Natural killer cell (primary cell): ENCODE data around the gene PCNX1. TPM values are rescaled to one million over a fixed set of nuclear protein-coding genes. Genes with fewer than 3 reads are reported as not detected.

Experiments
- ATAC-seq, 3 donors: fragments of 150-1000 bp in 2 of 3; fragments of 200-7000 bp in 1 of 3; cut with Tn5 transposase; 1 replicate in 1 of 3; 2 replicates in 2 of 3; pipeline ENCODE4 v1.10.0; 2021; ENCODE audit warnings: mild to moderate bottlenecking in 2 of 3, moderate library complexity in 2 of 3
- DNase-seq, 2 donors: peaks; one replicate each; pipeline versions ENCODE4 v3.0.0 to v3.0.0-alpha.2; 2013 to 2021; ENCODE audit warnings: mixed read lengths in 1 of 2
- H3K27ac ChIP-seq: one replicate; pipeline ENCODE4 v1.5.1; 2013; ENCODE audit warnings: mild to moderate bottlenecking, low read length
- H3K27me3 ChIP-seq: one replicate; pipeline ENCODE4 v1.6.1; 2013; ENCODE audit warnings: low read length; ENCODE audit not compliant: control insufficient read depth, insufficient read depth
- H3K36me3 ChIP-seq: one replicate; pipeline ENCODE4 v1.6.1; 2013; ENCODE audit warnings: low read length; ENCODE audit not compliant: control insufficient read depth, insufficient read depth
- H3K4me1 ChIP-seq: one replicate; pipeline ENCODE4 v1.6.1; 2013; ENCODE audit warnings: low read length; ENCODE audit not compliant: control insufficient read depth, insufficient read depth
- H3K4me3 ChIP-seq: one replicate; pipeline ENCODE4 v1.5.1; 2013; ENCODE audit warnings: low read length
- H3K9me3 ChIP-seq: one replicate; pipeline ENCODE4 v1.6.1; 2013; ENCODE audit warnings: low read length; ENCODE audit not compliant: control insufficient read depth, insufficient read depth
- H3K27ac Mint-ChIP-seq, 2 donors: one replicate each; pipeline ENCODE4 v1.8.0; 2022; ENCODE audit warnings: mild to moderate bottlenecking in 2 of 2, mixed read lengths in 2 of 2, moderate library complexity in 1 of 2
- H3K27me3 Mint-ChIP-seq, 2 donors: one replicate each; pipeline ENCODE4 v1.8.0; 2022; ENCODE audit warnings: low read depth in 2 of 2, mixed read lengths in 2 of 2
- H3K36me3 Mint-ChIP-seq: one replicate; pipeline ENCODE4 v1.8.0; 2022; ENCODE audit warnings: mixed read lengths
- H3K4me1 Mint-ChIP-seq, 2 donors: one replicate each; pipeline ENCODE4 v1.8.0; 2022; ENCODE audit warnings: mixed read lengths in 2 of 2
- H3K4me3 Mint-ChIP-seq: one replicate; pipeline ENCODE4 v1.8.0; 2022; ENCODE audit warnings: mild to moderate bottlenecking, moderate library complexity, mixed read lengths
- H3K9me3 Mint-ChIP-seq, 2 donors: one replicate each; pipeline ENCODE4 v1.8.0; 2022; ENCODE audit warnings: mixed read lengths in 2 of 2
- WGBS: methylation state at CpG from one replicate; pipeline ENCODE4 v1.1.7; 2013; ENCODE audit warnings: missing lambda C conversion rate; ENCODE audit not compliant: insufficient coverage; 5-methylcytosine and 5-hydroxymethylcytosine counted together
- intact Hi-C: fragments of 100-400 bp; cut with micrococcal nuclease; formaldehyde crosslinking; loops from one replicate; pipeline ENCODE4 v1.14.2; 2022
- total RNA-seq, 4 donors: library from RNA; stranded (reverse); fragments of 120-200 nt in 1 of 4; gene quantifications; one replicate each; pipeline versions ENCODE4 v1.2.3 to v1.2.4, GENCODE V29; 2013 to 2022
- TF ChIP-seq, protein P1 (sequence below): fragments of 200-600 bp; IDR thresholded peaks from one replicate; pipeline ENCODE4 v1.8.0; 2022; ENCODE audit warnings: antibody characterized with exemption

The PCNX1 gene
- total RNA-seq, 3 donors from 2014 or later (not counting 1 experiment from before 2014, with no cell fraction given), result 79.8 to 124 (median 119) TPM

DNA sequence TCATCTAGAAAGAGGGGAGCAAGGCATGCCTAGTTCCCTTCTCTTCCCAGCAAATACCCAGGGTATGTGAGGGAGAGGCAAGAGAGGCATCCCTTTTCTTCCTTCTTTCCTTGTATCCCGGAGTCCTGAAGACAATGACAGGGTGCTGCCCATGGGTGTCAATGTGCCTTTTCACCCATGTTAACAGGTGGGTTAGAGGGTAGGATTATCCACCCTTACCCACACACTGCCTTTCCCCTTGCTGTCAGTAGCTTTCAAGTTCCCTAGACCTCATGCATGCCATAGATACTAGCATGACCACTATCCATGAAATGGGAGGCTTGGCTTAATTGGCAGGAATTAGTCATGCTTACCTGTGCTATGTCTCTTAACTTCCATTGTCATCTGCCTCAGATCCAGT is 36.3 kb upstream of the PCNX1 start:
- WGBS, result no CpG with 5 or more reads among the region's 1 CpG
- ATAC-seq (no peak), DNase-seq (no peak)
- no peak overlapping the region for H3K4me3 Mint-ChIP-seq
- intact Hi-C loops, result no loop called here
- no peak overlapping the region for H3K4me3 ChIP-seq
- H3K27me3 Mint-ChIP-seq, result no peaks in the 10 kb centered on the region
- no peaks in the 10 kb centered on the region for H3K36me3 ChIP-seq
- peaks cover 0 to 4% of the 10 kb centered on the region in 2 donors for H3K9me3 Mint-ChIP-seq
- H3K4me1 Mint-ChIP-seq, result peaks cover 16 to 23% of the 10 kb centered on the region in 2 donors
- no peak overlapping the region for H3K27ac ChIP-seq
- peaks cover 16% of the 10 kb centered on the region for H3K4me1 ChIP-seq
- TF ChIP-seq, protein P1, sequence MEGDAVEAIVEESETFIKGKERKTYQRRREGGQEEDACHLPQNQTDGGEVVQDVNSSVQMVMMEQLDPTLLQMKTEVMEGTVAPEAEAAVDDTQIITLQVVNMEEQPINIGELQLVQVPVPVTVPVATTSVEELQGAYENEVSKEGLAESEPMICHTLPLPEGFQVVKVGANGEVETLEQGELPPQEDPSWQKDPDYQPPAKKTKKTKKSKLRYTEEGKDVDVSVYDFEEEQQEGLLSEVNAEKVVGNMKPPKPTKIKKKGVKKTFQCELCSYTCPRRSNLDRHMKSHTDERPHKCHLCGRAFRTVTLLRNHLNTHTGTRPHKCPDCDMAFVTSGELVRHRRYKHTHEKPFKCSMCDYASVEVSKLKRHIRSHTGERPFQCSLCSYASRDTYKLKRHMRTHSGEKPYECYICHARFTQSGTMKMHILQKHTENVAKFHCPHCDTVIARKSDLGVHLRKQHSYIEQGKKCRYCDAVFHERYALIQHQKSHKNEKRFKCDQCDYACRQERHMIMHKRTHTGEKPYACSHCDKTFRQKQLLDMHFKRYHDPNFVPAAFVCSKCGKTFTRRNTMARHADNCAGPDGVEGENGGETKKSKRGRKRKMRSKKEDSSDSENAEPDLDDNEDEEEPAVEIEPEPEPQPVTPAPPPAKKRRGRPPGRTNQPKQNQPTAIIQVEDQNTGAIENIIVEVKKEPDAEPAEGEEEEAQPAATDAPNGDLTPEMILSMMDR, result no peak
- peaks cover 8% of the 10 kb centered on the region for H3K9me3 ChIP-seq
- no peaks in the 10 kb centered on the region for H3K36me3 Mint-ChIP-seq
- no peaks in the 10 kb centered on the region for H3K27me3 ChIP-seq
- H3K27ac Mint-ChIP-seq, result peak overlapping the region; percentile 58 to 92

DNA sequence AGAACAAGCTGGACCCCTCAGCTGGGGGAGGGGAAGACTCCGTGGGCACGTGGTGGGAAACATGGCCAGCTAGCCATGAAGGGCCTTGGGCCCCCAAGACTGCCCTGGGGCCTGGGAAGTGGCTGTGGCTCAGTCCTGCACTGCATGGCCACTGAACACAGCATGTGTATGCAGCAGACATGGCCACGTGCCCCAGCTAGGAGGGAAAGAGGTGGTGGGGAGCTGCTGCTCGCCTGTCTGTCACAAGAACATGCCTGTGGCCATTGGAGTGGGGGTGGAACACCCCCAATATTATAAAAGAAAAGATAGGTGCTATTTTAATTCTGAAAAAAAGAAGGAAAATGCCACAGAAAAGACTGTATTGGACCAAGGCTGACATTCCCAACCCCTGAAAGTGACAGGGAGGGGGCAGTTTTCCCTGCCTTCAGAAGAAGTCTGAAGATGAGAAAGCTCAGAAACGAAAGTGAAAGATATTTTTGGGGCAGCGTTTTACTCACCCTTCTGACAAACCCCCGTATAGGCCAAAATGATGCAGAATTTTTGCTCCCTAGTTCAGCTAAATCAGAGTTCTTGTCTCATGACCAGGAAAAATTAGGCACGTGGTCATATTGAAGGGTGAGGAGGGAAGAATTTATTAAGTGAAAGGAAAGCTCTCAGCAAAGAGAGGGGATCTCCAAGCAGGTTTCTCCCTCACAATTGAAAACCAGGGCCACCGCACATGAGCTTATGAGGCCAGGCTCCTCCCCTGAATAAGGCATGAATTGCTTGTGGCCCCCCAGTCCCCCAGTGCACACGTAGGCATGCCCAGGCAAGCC is 35.2 kb upstream of the PCNX1 start:
- Mint-ChIP-seq H3K4me3 (peak overlapping the region; percentile 81), H3K27me3 (no peaks in the 10 kb centered on the region), H3K36me3 (no peaks in the 10 kb centered on the region), H3K9me3 (peaks cover 0 to 4% of the 10 kb centered on the region in 2 donors), H3K4me1 (peaks cover 16 to 23% of the 10 kb centered on the region in 2 donors), H3K27ac (peak overlapping the region; percentile 58 to 92)
- ATAC-seq, result peak; percentile 74 to 92 (median 80)
- Histone ChIP-seq H3K4me1 (peaks cover 16% of the 10 kb centered on the region), H3K27ac (peak overlapping the region; percentile 64), H3K9me3 (peaks cover 8% of the 10 kb centered on the region), H3K4me3 (peak overlapping the region; percentile 13), H3K36me3 (no peaks in the 10 kb centered on the region), H3K27me3 (no peaks in the 10 kb centered on the region)
- intact Hi-C loops, result no loop called here
- TF ChIP-seq, protein P1, result no peak
- peak in 1 of 2 donors; percentile 65 for DNase-seq
- WGBS, result 63% methylated on average over 8 of the region's 10 CpGs

DNA sequence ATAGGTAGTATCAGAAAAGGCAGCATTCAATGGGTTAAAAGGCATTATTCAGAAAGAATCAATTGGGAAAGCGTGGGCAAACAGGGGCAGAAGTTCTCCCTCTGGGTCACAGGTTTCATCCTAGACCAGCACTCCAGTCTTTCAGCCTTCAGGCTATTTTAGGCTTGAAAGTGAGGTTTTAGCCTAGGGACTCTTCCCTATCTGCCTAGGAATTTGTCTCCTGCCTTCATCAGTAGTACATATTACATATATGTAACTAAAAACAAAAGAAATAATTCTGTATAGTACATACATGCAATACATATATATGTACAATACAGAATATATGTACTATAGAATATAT is 34.6 kb upstream of the PCNX1 start:
- intact Hi-C loops, result no loop called here
- Histone ChIP-seq H3K27ac (peak overlapping the region; percentile 64), H3K4me1 (peaks cover 16% of the 10 kb centered on the region), H3K36me3 (no peaks in the 10 kb centered on the region), H3K27me3 (no peaks in the 10 kb centered on the region), H3K4me3 (no peak overlapping the region), H3K9me3 (peaks cover 8% of the 10 kb centered on the region)
- TF ChIP-seq, protein P1, result no peak
- DNase-seq (no peak), ATAC-seq (no peak)
- Mint-ChIP-seq H3K27me3 (no peaks in the 10 kb centered on the region), H3K9me3 (peaks cover 0 to 4% of the 10 kb centered on the region in 2 donors), H3K36me3 (no peaks in the 10 kb centered on the region), H3K27ac (peak overlapping the region; percentile 58 to 92), H3K4me1 (peaks cover 16 to 23% of the 10 kb centered on the region in 2 donors), H3K4me3 (peak overlapping the region; percentile 81)
- WGBS, result 91% methylated on average over 1 of the region's 1 CpG
